C4-2B (cell line): ENCODE results near the gene KIF18B.

ENCODE experiments used
- H3K27ac ChIP-seq: fragments of 450-650 bp; 2 replicates; pipeline ENCODE4 v1.5.1; 2017
- ZFX ChIP-seq: fragments of 450-650 bp; IDR thresholded peaks from 2 replicates; pipeline ENCODE4 v1.6.1; 2017
- TF ChIP-seq, protein P1 (sequence below): fragments of 450-650 bp; conservative IDR thresholded peaks from 2 replicates; pipeline ENCODE4 v1.5.1; 2017; ENCODE audit warnings: mild to moderate bottlenecking

Gene KIF18B

DNA sequence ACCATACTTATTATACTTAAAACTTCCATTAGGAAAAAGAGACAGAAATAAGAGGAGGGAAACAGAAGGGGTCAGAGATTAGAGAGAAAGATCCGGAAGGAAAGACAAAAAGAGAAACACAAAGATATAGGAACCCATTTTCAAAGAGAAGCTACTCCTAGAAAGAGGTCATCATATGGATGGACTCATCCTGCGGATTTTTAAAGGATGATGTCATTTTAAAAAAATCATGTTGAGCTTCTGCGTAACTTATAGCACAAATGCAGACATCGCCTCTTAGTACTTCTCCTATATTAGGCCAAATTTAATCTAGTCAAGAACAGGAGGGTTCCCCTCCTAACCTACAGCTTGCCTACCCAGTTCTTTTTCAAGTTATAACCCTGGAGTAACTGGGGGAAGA lies 66.4 kb downstream of the KIF18B start:
- TF ChIP-seq ZFX = no peak
- TF ChIP-seq, protein P1, sequence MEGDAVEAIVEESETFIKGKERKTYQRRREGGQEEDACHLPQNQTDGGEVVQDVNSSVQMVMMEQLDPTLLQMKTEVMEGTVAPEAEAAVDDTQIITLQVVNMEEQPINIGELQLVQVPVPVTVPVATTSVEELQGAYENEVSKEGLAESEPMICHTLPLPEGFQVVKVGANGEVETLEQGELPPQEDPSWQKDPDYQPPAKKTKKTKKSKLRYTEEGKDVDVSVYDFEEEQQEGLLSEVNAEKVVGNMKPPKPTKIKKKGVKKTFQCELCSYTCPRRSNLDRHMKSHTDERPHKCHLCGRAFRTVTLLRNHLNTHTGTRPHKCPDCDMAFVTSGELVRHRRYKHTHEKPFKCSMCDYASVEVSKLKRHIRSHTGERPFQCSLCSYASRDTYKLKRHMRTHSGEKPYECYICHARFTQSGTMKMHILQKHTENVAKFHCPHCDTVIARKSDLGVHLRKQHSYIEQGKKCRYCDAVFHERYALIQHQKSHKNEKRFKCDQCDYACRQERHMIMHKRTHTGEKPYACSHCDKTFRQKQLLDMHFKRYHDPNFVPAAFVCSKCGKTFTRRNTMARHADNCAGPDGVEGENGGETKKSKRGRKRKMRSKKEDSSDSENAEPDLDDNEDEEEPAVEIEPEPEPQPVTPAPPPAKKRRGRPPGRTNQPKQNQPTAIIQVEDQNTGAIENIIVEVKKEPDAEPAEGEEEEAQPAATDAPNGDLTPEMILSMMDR = no peak
- H3K27ac ChIP-seq = no peak overlapping the region

DNA sequence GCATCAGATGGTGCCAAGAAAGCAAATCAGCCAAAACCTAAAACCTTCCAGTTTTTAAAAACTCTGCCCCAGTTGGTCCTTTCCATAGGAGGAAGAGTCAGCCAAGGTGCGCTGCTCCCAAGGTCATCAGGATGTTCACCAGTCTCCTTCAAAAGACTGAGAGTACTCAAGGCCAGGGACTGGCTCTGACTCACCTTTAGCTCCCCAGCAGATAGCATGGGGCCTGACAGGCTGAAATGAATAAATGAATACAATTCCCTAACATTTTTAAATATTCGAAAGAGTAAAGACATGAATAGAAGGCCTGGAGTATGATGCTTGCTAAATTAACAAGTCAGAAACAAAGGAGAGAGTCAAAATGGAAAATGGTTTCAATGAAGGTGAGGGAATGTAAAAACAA lies 67.5 kb downstream of the KIF18B start:
- H3K27ac ChIP-seq = no peak overlapping the region
- TF ChIP-seq ZFX = no peak
- TF ChIP-seq, protein P1 = no peak

DNA sequence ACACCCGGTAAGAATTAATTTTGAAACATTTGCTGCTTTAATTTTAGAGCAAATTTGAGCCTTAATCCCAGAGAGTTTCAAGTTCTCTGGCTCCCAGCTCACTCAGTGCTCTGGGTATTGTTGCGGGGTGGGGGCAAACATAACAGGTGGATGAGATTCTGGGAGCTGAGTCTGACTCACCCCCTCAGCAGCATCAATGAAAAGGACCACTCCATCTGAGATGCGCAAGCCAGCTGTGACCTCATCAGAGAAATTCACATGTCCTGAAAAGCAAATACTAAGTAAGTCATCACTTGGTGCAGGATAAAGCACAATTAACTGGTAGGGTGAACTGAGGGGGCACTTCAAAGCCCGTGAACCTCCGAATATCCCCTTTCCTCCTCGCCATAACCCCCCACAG lies 68.2 kb downstream of the KIF18B start:
- H3K27ac ChIP-seq = no peak overlapping the region
- TF ChIP-seq, protein P1 = no peak
- TF ChIP-seq ZFX = no peak

DNA sequence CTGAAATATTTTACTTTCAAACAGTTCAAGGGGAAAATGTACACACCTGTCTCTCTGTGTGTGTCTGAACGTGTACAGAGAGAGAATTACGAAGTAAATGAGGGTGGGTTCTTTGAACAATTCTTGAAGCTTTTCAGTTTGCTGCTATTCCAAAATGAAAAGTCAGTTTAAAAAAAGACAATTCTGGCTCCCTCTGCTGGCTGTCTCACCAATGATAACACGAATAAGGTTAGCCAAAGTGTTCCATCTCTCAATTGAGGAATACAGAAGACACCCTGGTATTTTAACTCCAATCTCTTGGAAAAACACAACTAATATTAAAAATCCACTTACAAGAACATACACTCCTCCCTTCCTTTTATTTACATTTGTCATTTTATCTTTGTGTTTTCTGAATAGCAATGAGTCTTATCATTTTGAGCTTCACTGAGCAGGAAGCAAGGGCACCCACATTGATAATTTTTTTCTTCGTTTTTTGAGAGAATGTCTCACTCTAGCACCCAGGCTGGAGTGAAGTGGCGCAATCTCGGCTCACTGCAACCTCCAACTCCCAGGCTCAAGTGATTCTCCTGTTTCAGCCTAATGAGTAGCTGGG lies 68.8 kb downstream of the KIF18B start:
- H3K27ac ChIP-seq = no peak overlapping the region
- TF ChIP-seq, protein P1 = peak; percentile 83
- TF ChIP-seq ZFX = no peak

DNA sequence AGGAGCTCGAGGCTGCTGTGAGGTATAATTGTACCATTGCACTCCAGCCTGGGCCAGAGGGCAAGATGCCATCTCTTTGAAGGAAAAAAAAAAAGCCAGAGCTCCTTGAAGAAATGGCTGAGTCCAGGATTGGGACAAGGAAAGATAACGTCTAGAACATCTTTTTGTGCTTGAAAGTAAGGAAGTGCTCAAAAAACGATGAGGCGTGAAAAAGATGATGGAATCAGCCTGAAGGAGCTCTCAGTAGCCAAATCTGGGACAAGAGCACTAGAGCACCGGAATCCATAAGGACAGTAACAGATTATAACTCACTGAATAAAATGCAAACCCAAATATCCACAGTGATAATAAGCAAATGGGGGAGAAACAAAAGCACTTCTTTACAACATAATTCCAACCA lies 70.5 kb downstream of the KIF18B start:
- no peak overlapping the region for H3K27ac ChIP-seq
- no peak for TF ChIP-seq ZFX
- TF ChIP-seq, protein P1 = no peak

DNA sequence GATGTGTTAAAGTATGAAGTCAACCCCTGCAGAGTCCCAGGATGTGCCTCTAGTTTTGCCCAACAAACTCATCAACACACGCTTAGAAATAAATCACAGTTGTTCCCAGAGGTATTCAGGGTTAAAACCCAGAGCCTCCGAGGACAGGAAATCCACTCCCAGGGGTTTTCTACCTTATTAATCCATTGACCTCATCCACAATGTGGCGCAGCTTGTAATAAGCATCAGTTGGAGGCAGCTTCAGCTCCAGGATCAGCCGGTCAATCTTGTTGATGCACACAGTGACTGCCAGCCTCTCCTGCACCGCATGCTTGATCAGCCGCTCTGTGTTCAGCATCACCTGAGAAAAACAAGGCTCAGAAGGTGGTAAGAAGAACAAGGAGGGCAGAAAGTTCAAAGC lies 71.8 kb downstream of the KIF18B start:
- TF ChIP-seq ZFX = no peak
- TF ChIP-seq, protein P1 = no peak
- H3K27ac ChIP-seq = no peak overlapping the region
